MCF 10A (cell line): ENCODE data around the gene CRACDL. TPM values are rescaled to one million over a fixed set of nuclear protein-coding genes. Genes with fewer than 3 reads are reported as not detected.

Experiments used
- BruUV-seq: library from RNA; stranded (reverse); fragments of 400-500 nt; replicated peaks from 2 replicates; lab custom pipeline; 2021; lab: Mats Ljungman, UMichigan
- CTCF ChIA-PET: fragments of 300-600 bp; sonication (Branson Sonifier 250); formaldehyde crosslinking; extraction: SDS; loops from one replicate; lab custom pipeline; 2021; ENCODE audit warnings: antibody characterized with exemption, inconsistent platforms; lab: Yijun Ruan, JAX
- POLR2A ChIA-PET: fragments of 300-600, 350-650 bp; sonication (Branson Sonifier 250); formaldehyde crosslinking; extraction: SDS; loops from one replicate; lab custom pipeline; 2020; ENCODE audit warnings: antibody characterized with exemption, inconsistent platforms; lab: Yijun Ruan, JAX
- DNase-seq: peaks from one replicate; pipeline ENCODE4 v3.0.0-alpha.2; 2018; ENCODE audit not compliant: unreplicated experiment
- H3K27ac Mint-ChIP-seq: one replicate; pipeline ENCODE4 v1.8.0; 2022; ENCODE audit warnings: mild to moderate bottlenecking, low read depth, mixed read lengths; ENCODE audit not compliant: unreplicated experiment
- H3K27me3 Mint-ChIP-seq: one replicate; pipeline ENCODE4 v1.8.0; 2022; ENCODE audit warnings: mixed read lengths; ENCODE audit not compliant: insufficient read depth, unreplicated experiment
- H3K36me3 Mint-ChIP-seq: one replicate; pipeline ENCODE4 v1.8.0; 2022; ENCODE audit warnings: mild to moderate bottlenecking, moderate library complexity, mixed read lengths; ENCODE audit not compliant: insufficient read depth, unreplicated experiment
- H3K4me1 Mint-ChIP-seq: one replicate; pipeline ENCODE4 v1.8.0; 2022; ENCODE audit warnings: mixed read lengths; ENCODE audit not compliant: insufficient read depth, unreplicated experiment
- H3K4me3 Mint-ChIP-seq: one replicate; pipeline ENCODE4 v1.8.0; 2022; ENCODE audit warnings: mild to moderate bottlenecking, moderate library complexity, mixed read lengths; ENCODE audit not compliant: unreplicated experiment
- H3K9me3 Mint-ChIP-seq: one replicate; pipeline ENCODE4 v1.8.0; 2022; ENCODE audit warnings: mixed read lengths; ENCODE audit not compliant: unreplicated experiment
- CTCF ChIP-seq: fragments of 200-600 bp; IDR thresholded peaks from one replicate; pipeline ENCODE4 v1.8.0; 2022; ENCODE audit warnings: antibody characterized with exemption, mild to moderate bottlenecking; ENCODE audit not compliant: unreplicated experiment
- intact Hi-C: fragments of 100-400 bp; cut with micrococcal nuclease; formaldehyde crosslinking; loops from 2 replicates; pipeline ENCODE4 v1.14.1; 2022
- total RNA-seq: library from RNA; stranded (reverse); gene quantifications from 2 replicates; pipeline ENCODE4 v1.2.3, GENCODE V29; 2022

The CRACDL gene
- total RNA-seq, 1 experiment from 2014 or later = 12.9 TPM

- Mint-ChIP-seq H3K9me3 (no peaks in the 10 kb centered on the region), H3K4me1 (no peaks in the 10 kb centered on the region), H3K27ac (no peak overlapping the region), H3K4me3 (no peak overlapping the region), H3K27me3 (no peaks in the 10 kb centered on the region), H3K36me3 (no peaks in the 10 kb centered on the region)
- POLR2A ChIA-PET = no interaction called here
- intact Hi-C loops = no loop called here
- no peak for TF ChIP-seq CTCF
- BruUV-seq = no TSS peak
- CTCF ChIA-PET = interaction anchor here (1.1 kb wide), 1 partner anchor 9 kb away, joined by 3 read pairs; no protein-coding TSS in a partner anchor
- no peak for DNase-seq
These were observed 59.3 kb downstream of the CRACDL start for GRCh38 chr2:98876741-98877140.

GRCh38 chr2:98875746-98876145 is 60.3 kb downstream of the CRACDL start:
- Mint-ChIP-seq H3K27me3 (no peaks in the 10 kb centered on the region), H3K36me3 (no peaks in the 10 kb centered on the region), H3K4me1 (no peaks in the 10 kb centered on the region), H3K9me3 (no peaks in the 10 kb centered on the region), H3K4me3 (no peak overlapping the region), H3K27ac (no peak overlapping the region)
- intact Hi-C loops = no loop called here
- CTCF ChIA-PET = interaction anchor here (1.3 kb wide), 1 partner anchor 10 kb away, joined by 4 read pairs; no protein-coding TSS in a partner anchor
- no peak for DNase-seq
- POLR2A ChIA-PET = interaction anchor here (0.6 to 1.0 kb wide), 2 partner anchors 381 to 509 kb away, joined by 3 read pairs; no protein-coding TSS in a partner anchor
- no peak for TF ChIP-seq CTCF
- BruUV-seq = no TSS peak

- Mint-ChIP-seq H3K9me3 (no peaks in the 10 kb centered on the region), H3K36me3 (no peaks in the 10 kb centered on the region), H3K27me3 (no peaks in the 10 kb centered on the region), H3K27ac (no peak overlapping the region), H3K4me3 (no peak overlapping the region), H3K4me1 (peaks cover 1% of the 10 kb centered on the region)
- no peak for TF ChIP-seq CTCF
- DNase-seq = no peak
- ChIA-PET POLR2A (interaction anchor here (0.6 to 1.0 kb wide), 2 partner anchors 380 to 510 kb away, joined by 3 read pairs; no protein-coding TSS in a partner anchor), CTCF (interaction anchor here (1.3 kb wide), 1 partner anchor 10 kb away, joined by 4 read pairs; no protein-coding TSS in a partner anchor)
- no TSS peak for BruUV-seq
- intact Hi-C loops = no loop called here
These were observed 60.8 kb downstream of the CRACDL start for GRCh38 chr2:98875081-98875728.

- intact Hi-C loops = no loop called here
These were observed 61.8 kb downstream of the CRACDL start for GRCh38 chr2:98874186-98874689.

More at GRCh38 chr2:98874186-98874689, 61.8 kb downstream of the CRACDL start:
- no peak for DNase-seq
- no TSS peak for BruUV-seq
- no peaks in the 10 kb centered on the region for H3K27me3 Mint-ChIP-seq
- ChIA-PET CTCF (no interaction called here), POLR2A (interaction anchor here (1.2 kb wide), 1 partner anchor 19 kb away, joined by 4 read pairs; no protein-coding TSS in a partner anchor)
- no peak for TF ChIP-seq CTCF
- H3K9me3 Mint-ChIP-seq = no peaks in the 10 kb centered on the region
- no peaks in the 10 kb centered on the region for H3K36me3 Mint-ChIP-seq
- no peak overlapping the region for H3K27ac Mint-ChIP-seq
- no peak overlapping the region for H3K4me3 Mint-ChIP-seq
- H3K4me1 Mint-ChIP-seq = peaks cover 11% of the 10 kb centered on the region
